Measurements from ENCODE around the gene CZIB. TPM values are rescaled to one million over a fixed set of nuclear protein-coding genes. Genes with fewer than 3 reads are reported as not detected.

CZIB gene
- total and polyA plus RNA-seq, 2 of the 13 experiments (the other 11 are each of a cell fraction or from before 2014, with no cell fraction given) = 49.2 to 67.0 TPM

DNA sequence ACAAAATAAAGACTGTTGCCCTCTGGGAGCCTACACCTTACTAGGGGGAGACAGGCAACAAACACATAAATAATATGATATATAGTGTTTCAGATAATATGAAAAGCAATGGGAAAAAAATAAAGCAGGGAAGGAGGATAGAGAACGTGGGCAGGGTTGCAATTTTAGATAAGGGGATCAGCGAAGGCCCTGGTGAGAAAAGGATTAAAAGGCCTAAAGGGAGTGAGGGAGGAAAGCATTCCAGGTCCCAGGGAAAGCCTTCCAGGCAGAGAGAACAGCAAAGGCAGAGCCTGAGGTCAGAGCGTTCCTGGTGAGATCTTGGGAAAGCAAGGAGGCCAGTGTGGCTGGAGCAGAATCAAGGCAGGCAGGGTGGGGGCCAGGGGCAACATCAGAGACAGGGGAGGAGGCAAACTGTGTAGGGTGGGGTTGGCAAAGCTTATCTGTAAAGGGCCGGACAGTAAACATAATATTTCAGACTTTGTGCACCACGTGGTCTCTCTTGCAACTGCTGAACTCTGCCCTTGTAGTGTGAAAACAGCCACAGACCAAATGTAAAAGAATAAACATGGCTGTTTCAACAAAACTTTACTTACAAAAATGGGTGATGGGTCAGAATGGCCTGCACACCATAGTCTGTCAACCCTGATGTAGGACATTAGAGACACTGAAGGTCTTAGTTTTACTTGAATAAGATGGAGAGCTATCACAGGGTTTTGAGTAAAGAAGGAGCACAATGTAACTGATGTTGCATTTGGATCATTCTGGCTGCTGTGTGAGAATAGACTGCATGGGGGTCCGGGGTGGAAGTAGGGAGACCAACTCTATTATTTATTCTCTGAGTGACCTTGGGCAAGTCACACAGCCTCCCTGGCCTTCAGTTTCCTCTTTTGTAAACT lies 37.1 kb downstream of the CZIB start (continued):
- TF ChIP-seq ZNF225 (CRISPR knock-in tag; IDR thresholded peaks at IDR 0.05) (no peak), MIER2 (CRISPR knock-in tag; IDR thresholded peaks at IDR 0.05) (peak; percentile 59; the same call in 1 of the 2 replicates), XBP1 (CRISPR knock-in tag; IDR thresholded peaks at IDR 0.05) (no peak), ZNF883 (CRISPR knock-in tag; IDR thresholded peaks at IDR 0.05; ENCODE audit: not compliant biosample characterization) (no peak), ERF (CRISPR knock-in tag; IDR thresholded peaks at IDR 0.05) (peak; percentile 29), BCL6 (CRISPR knock-in tag; IDR thresholded peaks at IDR 0.05) (peak; percentile 87), RELA (CRISPR knock-in tag; IDR thresholded peaks at IDR 0.05) (no peak), GATAD2A (CRISPR knock-in tag; IDR thresholded peaks at IDR 0.05) (peak; percentile 88), ATF7-NPFF (CRISPR knock-in tag; IDR thresholded peaks at IDR 0.05; ENCODE audit: low read depth) (0 out of 2 replicates have a peak, but pooled peaks have one; percentile 13), ZFYVE20 (CRISPR knock-in tag; IDR thresholded peaks at IDR 0.05; ENCODE audit: borderline replicate concordance, low read depth) (no peak), TCF12 (IDR thresholded peaks at IDR 0.05) (no peak), TCF12 (CRISPR knock-in tag; IDR thresholded peaks at IDR 0.05) (peak; percentile 79), RORA (CRISPR knock-in tag; IDR thresholded peaks at IDR 0.05) (0 out of 2 replicates have a peak, but pooled peaks have one; percentile 58), SMARCE1 (IDR thresholded peaks at IDR 0.05; ENCODE audit: borderline replicate concordance) (no peak), ZFY (CRISPR knock-in tag; IDR thresholded peaks at IDR 0.05) (peak; percentile 49)
- TF ChIP-seq, protein P1, sequence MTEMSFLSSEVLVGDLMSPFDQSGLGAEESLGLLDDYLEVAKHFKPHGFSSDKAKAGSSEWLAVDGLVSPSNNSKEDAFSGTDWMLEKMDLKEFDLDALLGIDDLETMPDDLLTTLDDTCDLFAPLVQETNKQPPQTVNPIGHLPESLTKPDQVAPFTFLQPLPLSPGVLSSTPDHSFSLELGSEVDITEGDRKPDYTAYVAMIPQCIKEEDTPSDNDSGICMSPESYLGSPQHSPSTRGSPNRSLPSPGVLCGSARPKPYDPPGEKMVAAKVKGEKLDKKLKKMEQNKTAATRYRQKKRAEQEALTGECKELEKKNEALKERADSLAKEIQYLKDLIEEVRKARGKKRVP (CRISPR knock-in tag; IDR thresholded peaks at IDR 0.05) = peak in 1 of 2 experiments; percentile 85; a peak in 2 of 4 replicates
- TF ChIP-seq, protein P2, sequence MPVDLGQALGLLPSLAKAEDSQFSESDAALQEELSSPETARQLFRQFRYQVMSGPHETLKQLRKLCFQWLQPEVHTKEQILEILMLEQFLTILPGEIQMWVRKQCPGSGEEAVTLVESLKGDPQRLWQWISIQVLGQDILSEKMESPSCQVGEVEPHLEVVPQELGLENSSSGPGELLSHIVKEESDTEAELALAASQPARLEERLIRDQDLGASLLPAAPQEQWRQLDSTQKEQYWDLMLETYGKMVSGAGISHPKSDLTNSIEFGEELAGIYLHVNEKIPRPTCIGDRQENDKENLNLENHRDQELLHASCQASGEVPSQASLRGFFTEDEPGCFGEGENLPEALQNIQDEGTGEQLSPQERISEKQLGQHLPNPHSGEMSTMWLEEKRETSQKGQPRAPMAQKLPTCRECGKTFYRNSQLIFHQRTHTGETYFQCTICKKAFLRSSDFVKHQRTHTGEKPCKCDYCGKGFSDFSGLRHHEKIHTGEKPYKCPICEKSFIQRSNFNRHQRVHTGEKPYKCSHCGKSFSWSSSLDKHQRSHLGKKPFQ (CRISPR knock-in tag; IDR thresholded peaks at IDR 0.05; ENCODE audit: insufficient replicate concordance) = peak; percentile 95
- TF ChIP-seq, protein P3, sequence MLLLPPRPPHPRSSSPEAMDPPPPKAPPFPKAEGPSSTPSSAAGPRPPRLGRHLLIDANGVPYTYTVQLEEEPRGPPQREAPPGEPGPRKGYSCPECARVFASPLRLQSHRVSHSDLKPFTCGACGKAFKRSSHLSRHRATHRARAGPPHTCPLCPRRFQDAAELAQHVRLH (CRISPR knock-in tag; IDR thresholded peaks at IDR 0.05; ENCODE audit: borderline replicate concordance, low read depth) = peak; percentile 76; the same call in 1 of the 2 replicates
- TF ChIP-seq, protein P4, sequence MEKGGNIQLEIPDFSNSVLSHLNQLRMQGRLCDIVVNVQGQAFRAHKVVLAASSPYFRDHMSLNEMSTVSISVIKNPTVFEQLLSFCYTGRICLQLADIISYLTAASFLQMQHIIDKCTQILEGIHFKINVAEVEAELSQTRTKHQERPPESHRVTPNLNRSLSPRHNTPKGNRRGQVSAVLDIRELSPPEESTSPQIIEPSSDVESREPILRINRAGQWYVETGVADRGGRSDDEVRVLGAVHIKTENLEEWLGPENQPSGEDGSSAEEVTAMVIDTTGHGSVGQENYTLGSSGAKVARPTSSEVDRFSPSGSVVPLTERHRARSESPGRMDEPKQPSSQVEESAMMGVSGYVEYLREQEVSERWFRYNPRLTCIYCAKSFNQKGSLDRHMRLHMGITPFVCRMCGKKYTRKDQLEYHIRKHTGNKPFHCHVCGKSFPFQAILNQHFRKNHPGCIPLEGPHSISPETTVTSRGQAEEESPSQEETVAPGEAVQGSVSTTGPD (CRISPR knock-in tag; IDR thresholded peaks at IDR 0.05) = no peak
- TF ChIP-seq, protein P5, sequence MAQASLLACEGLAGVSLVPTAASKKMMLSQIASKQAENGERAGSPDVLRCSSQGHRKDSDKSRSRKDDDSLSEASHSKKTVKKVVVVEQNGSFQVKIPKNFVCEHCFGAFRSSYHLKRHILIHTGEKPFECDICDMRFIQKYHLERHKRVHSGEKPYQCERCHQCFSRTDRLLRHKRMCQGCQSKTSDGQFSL (CRISPR knock-in tag; IDR thresholded peaks at IDR 0.05) = 0 out of 2 replicates have a peak, but pooled peaks have one; percentile 30
- TF ChIP-seq, protein P6, sequence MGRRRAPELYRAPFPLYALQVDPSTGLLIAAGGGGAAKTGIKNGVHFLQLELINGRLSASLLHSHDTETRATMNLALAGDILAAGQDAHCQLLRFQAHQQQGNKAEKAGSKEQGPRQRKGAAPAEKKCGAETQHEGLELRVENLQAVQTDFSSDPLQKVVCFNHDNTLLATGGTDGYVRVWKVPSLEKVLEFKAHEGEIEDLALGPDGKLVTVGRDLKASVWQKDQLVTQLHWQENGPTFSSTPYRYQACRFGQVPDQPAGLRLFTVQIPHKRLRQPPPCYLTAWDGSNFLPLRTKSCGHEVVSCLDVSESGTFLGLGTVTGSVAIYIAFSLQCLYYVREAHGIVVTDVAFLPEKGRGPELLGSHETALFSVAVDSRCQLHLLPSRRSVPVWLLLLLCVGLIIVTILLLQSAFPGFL (CRISPR knock-in tag; IDR thresholded peaks at IDR 0.05) = no peak
- TF ChIP-seq, protein P7, sequence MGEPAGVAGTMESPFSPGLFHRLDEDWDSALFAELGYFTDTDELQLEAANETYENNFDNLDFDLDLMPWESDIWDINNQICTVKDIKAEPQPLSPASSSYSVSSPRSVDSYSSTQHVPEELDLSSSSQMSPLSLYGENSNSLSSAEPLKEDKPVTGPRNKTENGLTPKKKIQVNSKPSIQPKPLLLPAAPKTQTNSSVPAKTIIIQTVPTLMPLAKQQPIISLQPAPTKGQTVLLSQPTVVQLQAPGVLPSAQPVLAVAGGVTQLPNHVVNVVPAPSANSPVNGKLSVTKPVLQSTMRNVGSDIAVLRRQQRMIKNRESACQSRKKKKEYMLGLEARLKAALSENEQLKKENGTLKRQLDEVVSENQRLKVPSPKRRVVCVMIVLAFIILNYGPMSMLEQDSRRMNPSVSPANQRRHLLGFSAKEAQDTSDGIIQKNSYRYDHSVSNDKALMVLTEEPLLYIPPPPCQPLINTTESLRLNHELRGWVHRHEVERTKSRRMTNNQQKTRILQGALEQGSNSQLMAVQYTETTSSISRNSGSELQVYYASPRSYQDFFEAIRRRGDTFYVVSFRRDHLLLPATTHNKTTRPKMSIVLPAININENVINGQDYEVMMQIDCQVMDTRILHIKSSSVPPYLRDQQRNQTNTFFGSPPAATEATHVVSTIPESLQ (CRISPR knock-in tag; conservative IDR thresholded peaks at IDR 0.05) = no peak

All from HepG2 (cell line).